Neutrophil (primary cell): Measurements from ENCODE around the gene GRHL3.

Experiments
- H3K27ac ChIP-seq: fragments of 200-600 bp; sonication (generic); 2 replicates; pipeline ENCODE4 v1.5.1; 2016; ENCODE audit warnings: mild to moderate bottlenecking, moderate library complexity
- H3K27me3 ChIP-seq: fragments of 200-600 bp; sonication (generic); 2 replicates; pipeline ENCODE4 v1.6.0; 2016; ENCODE audit warnings: mild to moderate bottlenecking
- H3K36me3 ChIP-seq: fragments of 200-600 bp; sonication (generic); 2 replicates; pipeline ENCODE4 v1.5.1; 2017
- H3K4me1 ChIP-seq, 2 experiments: fragments of 200-600 bp in 1 of 2; sonication (generic) in 1 of 2; 1 replicate in 1 of 2; 2 replicates in 1 of 2; pipeline versions ENCODE4 v1.5.1 to v1.6.1; 2013 to 2016; ENCODE audit warnings: low read depth in 1 of 2, low read length in 1 of 2, mild to moderate bottlenecking in 1 of 2, moderate library complexity in 1 of 2; ENCODE audit not compliant: control insufficient read depth in 1 of 2, insufficient read depth in 1 of 2
- H3K4me3 ChIP-seq, 2 experiments: fragments of 200-600 bp in 1 of 2; sonication (generic) in 1 of 2; 1 replicate in 1 of 2; 2 replicates in 1 of 2; pipeline ENCODE4 v1.5.1; 2013 to 2016; ENCODE audit warnings: low read depth in 1 of 2, low read length in 1 of 2, mild to moderate bottlenecking in 1 of 2, moderate library complexity in 1 of 2
- H3K9me3 ChIP-seq: fragments of 200-600 bp; sonication (generic); 2 replicates; pipeline ENCODE4 v1.5.1; 2016
- TF ChIP-seq, protein P1 (sequence below): fragments of 200-600 bp; sonication (generic); IDR thresholded peaks from 2 replicates; pipeline ENCODE4 v1.5.1; 2016; ENCODE audit warnings: antibody characterized with exemption

Gene GRHL3

DNA sequence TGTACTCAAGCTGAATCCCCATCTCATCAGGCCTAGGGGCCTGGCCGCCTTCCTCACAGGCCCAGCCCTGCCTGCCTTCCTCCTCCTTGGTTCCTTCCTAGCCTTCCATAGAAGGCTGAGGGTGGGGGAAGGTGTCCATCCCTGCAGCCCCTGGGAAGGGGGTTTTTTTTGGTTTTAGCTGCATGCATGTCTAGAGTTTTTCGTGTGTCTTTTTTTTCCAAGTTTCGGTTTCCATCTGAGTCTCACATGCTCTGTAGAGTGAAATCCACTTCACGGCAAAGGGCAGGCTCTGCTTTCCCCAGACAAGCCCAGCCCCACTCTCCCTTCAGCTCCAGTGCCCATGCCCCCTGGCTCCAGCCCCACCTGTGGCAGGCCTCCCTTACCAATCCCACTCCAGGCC lies 32.1 kb downstream of the GRHL3 start:
- no peak overlapping the region for H3K27ac ChIP-seq
- TF ChIP-seq, protein P1, sequence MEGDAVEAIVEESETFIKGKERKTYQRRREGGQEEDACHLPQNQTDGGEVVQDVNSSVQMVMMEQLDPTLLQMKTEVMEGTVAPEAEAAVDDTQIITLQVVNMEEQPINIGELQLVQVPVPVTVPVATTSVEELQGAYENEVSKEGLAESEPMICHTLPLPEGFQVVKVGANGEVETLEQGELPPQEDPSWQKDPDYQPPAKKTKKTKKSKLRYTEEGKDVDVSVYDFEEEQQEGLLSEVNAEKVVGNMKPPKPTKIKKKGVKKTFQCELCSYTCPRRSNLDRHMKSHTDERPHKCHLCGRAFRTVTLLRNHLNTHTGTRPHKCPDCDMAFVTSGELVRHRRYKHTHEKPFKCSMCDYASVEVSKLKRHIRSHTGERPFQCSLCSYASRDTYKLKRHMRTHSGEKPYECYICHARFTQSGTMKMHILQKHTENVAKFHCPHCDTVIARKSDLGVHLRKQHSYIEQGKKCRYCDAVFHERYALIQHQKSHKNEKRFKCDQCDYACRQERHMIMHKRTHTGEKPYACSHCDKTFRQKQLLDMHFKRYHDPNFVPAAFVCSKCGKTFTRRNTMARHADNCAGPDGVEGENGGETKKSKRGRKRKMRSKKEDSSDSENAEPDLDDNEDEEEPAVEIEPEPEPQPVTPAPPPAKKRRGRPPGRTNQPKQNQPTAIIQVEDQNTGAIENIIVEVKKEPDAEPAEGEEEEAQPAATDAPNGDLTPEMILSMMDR, result no peak
- no peaks in the 10 kb centered on the region for H3K27me3 ChIP-seq
- H3K9me3 ChIP-seq, result no peaks in the 10 kb centered on the region
- H3K4me3 ChIP-seq, result no peak overlapping the region
- no peaks in the 10 kb centered on the region for H3K36me3 ChIP-seq
- H3K4me1 ChIP-seq, result no peaks in the 10 kb centered on the region

- Histone ChIP-seq H3K27ac (no peak overlapping the region), H3K36me3 (no peaks in the 10 kb centered on the region), H3K27me3 (no peaks in the 10 kb centered on the region), H3K4me3 (no peak overlapping the region), H3K9me3 (no peaks in the 10 kb centered on the region), H3K4me1 (no peaks in the 10 kb centered on the region)
- TF ChIP-seq, protein P1, result no peak
Measured at GRCh38 chr1:24351918-24352627, 32.9 kb downstream of the GRHL3 start.

DNA sequence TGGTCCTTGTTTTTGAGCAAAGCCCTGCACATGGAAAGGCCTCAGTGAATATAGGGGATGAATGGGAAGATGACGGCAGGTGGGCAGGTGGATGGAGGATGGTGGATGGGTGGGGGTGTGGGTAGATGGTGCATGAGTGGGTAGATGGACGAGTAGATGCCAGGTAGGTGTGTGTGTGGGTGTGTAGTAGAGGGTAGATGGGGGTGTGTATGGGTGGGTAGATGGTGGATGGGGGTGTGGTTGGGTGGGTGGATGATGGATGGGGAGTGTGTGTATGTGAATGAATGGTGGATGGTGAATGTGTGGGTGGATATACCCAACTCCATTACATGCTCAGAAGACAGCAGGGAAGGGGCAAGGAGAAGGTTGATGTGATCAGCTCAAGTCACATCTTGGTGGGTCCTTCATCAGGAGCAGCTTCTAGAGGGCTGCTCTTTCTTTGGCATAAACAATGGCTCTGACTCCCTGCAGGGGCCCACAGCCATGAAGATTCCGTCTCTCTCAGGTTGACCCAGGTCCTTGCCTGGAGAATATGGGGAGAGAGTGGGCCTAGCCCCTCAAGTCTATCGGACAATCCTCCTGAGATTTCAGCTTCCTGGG lies 34.2 kb downstream of the GRHL3 start:
- Histone ChIP-seq H3K27ac (no peak overlapping the region), H3K4me1 (no peaks in the 10 kb centered on the region), H3K4me3 (no peak overlapping the region), H3K27me3 (no peaks in the 10 kb centered on the region), H3K9me3 (no peaks in the 10 kb centered on the region), H3K36me3 (no peaks in the 10 kb centered on the region)
- TF ChIP-seq, protein P1, result no peak

DNA sequence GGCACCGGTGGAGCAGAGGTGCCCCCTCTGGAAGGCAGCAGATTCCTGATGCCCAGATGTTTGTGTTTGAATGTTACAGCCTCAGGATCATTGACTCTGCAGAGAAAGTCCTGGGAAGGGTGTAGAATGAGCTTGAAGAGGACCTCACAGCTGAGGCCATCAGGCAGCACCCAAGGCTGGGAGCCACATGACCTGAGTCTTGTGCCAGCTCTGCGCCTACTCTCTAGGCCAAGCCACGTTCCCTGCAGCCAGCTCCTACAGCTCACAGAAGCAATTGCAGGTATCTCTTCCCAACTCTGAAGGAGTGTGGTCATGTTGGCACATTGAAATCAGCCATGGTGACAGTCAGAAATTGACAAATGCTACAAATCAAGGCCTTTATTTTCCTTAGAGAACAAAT lies 36.3 kb downstream of the GRHL3 start:
- no peaks in the 10 kb centered on the region for H3K4me1 ChIP-seq
- no peak overlapping the region for H3K4me3 ChIP-seq
- no peaks in the 10 kb centered on the region for H3K27me3 ChIP-seq
- no peaks in the 10 kb centered on the region for H3K9me3 ChIP-seq
- no peak overlapping the region for H3K27ac ChIP-seq
- TF ChIP-seq, protein P1, result no peak
- H3K36me3 ChIP-seq, result no peaks in the 10 kb centered on the region

DNA sequence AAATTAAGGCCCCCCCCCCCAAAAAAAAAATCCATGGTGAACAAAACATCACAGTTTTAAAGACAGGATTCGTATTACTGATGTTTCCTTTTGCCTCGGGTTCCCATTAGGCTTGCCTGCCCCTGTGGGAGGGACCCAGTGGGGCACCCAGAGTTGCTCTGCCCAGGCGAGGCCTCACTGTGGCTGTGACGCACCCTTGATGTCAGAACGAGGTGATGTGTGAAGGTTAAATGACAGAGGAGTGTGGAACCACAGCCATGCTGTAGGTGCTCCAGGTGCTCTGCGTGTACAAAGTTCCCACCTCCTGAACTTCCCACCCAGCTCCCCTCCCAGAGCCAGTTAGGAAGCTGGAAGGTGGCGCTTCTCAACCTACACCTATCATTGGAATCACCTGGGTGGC lies 37.9 kb downstream of the GRHL3 start:
- Histone ChIP-seq H3K36me3 (no peaks in the 10 kb centered on the region), H3K4me1 (no peaks in the 10 kb centered on the region), H3K4me3 (no peak overlapping the region), H3K9me3 (no peaks in the 10 kb centered on the region), H3K27me3 (no peaks in the 10 kb centered on the region), H3K27ac (no peak overlapping the region)
- TF ChIP-seq, protein P1, result no peak
